ENCODE measurements around the gene NOTCH1.
"Not testable (repeated sequence)": the region's sequence is repeated elsewhere in the genome, so short reads cannot be mapped to it uniquely, and the experiment has no call there.

Gene NOTCH1

GRCh38 chr9:136562746-136563495, 17.1 kb upstream of the NOTCH1 start:
- H3K27me3 ChIP-seq (replicated peaks in 2 of 5; ENCODE audit: control insufficient read depth in 4 of 5, insufficient read depth in 5 of 5, low read length in 4 of 5) = no peaks in the 10 kb centered on the region
- peaks cover 0 to 8% (median 0%) of the 10 kb centered on the region in 5 experiments for H3K9me3 ChIP-seq (ENCODE audit: control extremely low read depth in 1 of 5, control insufficient read depth in 4 of 5, insufficient read depth in 2 of 5, low read depth in 1 of 5, low read length in 4 of 5)
- 27% methylated on average over 20 of the region's 24 CpGs for WGBS (ENCODE audit: insufficient coverage)
- POLR2A ChIA-PET = interaction anchor here (1.1 to 2.0 kb wide), 5 partner anchors 9 to 29 kb away, joined by 4 to 8 read pairs (median 5); partner anchors contain the start of gene NOTCH1
- H3K4me3 ChIP-seq (ENCODE audit: control insufficient read depth in 1 of 7, extremely low read depth in 1 of 7, insufficient read depth in 4 of 7, low read depth in 2 of 7, low read length in 6 of 7) = peak overlapping the region in 2 of 7 experiments; percentile 19 to 42
- peaks cover 5 to 45% (median 42%) of the 10 kb centered on the region in 4 experiments for H3K4me1 ChIP-seq (ENCODE audit: control extremely low read depth in 1 of 4, control insufficient read depth in 4 of 4, insufficient read depth in 4 of 4, low read length in 3 of 4)
- no peak overlapping the region for H3K27ac ChIP-seq (ENCODE audit: insufficient read depth in 1 of 2, low read depth in 1 of 2, low read length in 2 of 2, poor library complexity in 1 of 2, severe bottlenecking in 2 of 2)
- CTCF ChIA-PET = interaction anchor here (0.8 to 4.0 kb wide), 10 partner anchors 10 to 74 kb away, joined by 3 to 13 read pairs (median 5); no protein-coding TSS in a partner anchor
- DNase-seq = peak in 2 of 3 donors; percentile 70 to 71
- no peaks in the 10 kb centered on the region for H3K36me3 ChIP-seq (ENCODE audit: control insufficient read depth in 4 of 4, insufficient read depth in 4 of 4, low read length in 3 of 4)

- no peaks in the 10 kb centered on the region for H3K27me3 ChIP-seq (replicated peaks in 2 of 5; ENCODE audit: control insufficient read depth in 4 of 5, insufficient read depth in 5 of 5, low read length in 4 of 5)
- no peak for DNase-seq
- peaks cover 0 to 8% (median 0%) of the 10 kb centered on the region in 5 experiments for H3K9me3 ChIP-seq (ENCODE audit: control extremely low read depth in 1 of 5, control insufficient read depth in 4 of 5, insufficient read depth in 2 of 5, low read depth in 1 of 5, low read length in 4 of 5)
- no peak overlapping the region for H3K27ac ChIP-seq (ENCODE audit: insufficient read depth in 1 of 2, low read depth in 1 of 2, low read length in 2 of 2, poor library complexity in 1 of 2, severe bottlenecking in 2 of 2)
- H3K4me1 ChIP-seq (ENCODE audit: control extremely low read depth in 1 of 4, control insufficient read depth in 4 of 4, insufficient read depth in 4 of 4, low read length in 3 of 4) = peaks cover 5 to 54% (median 47%) of the 10 kb centered on the region in 4 experiments
- CTCF ChIA-PET = interaction anchor here (0.9 to 4.0 kb wide), 9 partner anchors 10 to 73 kb away, joined by 3 to 13 read pairs (median 5); no protein-coding TSS in a partner anchor
- no peaks in the 10 kb centered on the region for H3K36me3 ChIP-seq (ENCODE audit: control insufficient read depth in 4 of 4, insufficient read depth in 4 of 4, low read length in 3 of 4)
- POLR2A ChIA-PET = interaction anchor here (1.5 to 2.0 kb wide), 3 partner anchors 10 to 16 kb away, joined by 5 to 8 read pairs (median 5); partner anchors contain the start of gene NOTCH1
- WGBS (ENCODE audit: insufficient coverage) = 93% methylated on average over 22 of the region's 23 CpGs
- no peak overlapping the region for H3K4me3 ChIP-seq (ENCODE audit: control insufficient read depth in 1 of 7, extremely low read depth in 1 of 7, insufficient read depth in 4 of 7, low read depth in 2 of 7, low read length in 6 of 7)
These were observed 15.9 kb upstream of the NOTCH1 start for GRCh38 chr9:136561779-136562178.

- peaks cover 5 to 54% (median 47%) of the 10 kb centered on the region in 4 experiments for H3K4me1 ChIP-seq (ENCODE audit: control extremely low read depth in 1 of 4, control insufficient read depth in 4 of 4, insufficient read depth in 4 of 4, low read length in 3 of 4)
These were observed 14.7 kb upstream of the NOTCH1 start for GRCh38 chr9:136560586-136560985.

GRCh38 chr9:136559371-136559770, 13.5 kb upstream of the NOTCH1 start:
- CTCF ChIA-PET = interaction anchor here (0.9 to 1.5 kb wide), 6 partner anchors 13 to 71 kb away, joined by 3 read pairs; no protein-coding TSS in a partner anchor
- peaks cover 5 to 50% (median 41%) of the 10 kb centered on the region in 4 experiments for H3K4me1 ChIP-seq (ENCODE audit: control extremely low read depth in 1 of 4, control insufficient read depth in 4 of 4, insufficient read depth in 4 of 4, low read length in 3 of 4)
- H3K9me3 ChIP-seq (ENCODE audit: control extremely low read depth in 1 of 5, control insufficient read depth in 4 of 5, insufficient read depth in 2 of 5, low read depth in 1 of 5, low read length in 4 of 5); H3K4me3 ChIP-seq (ENCODE audit: control insufficient read depth in 1 of 7, extremely low read depth in 1 of 7, insufficient read depth in 4 of 7, low read depth in 2 of 7, low read length in 6 of 7); H3K27ac ChIP-seq (ENCODE audit: insufficient read depth in 1 of 2, low read depth in 1 of 2, low read length in 2 of 2, poor library complexity in 1 of 2, severe bottlenecking in 2 of 2); H3K27me3 ChIP-seq (replicated peaks in 2 of 5; ENCODE audit: control insufficient read depth in 4 of 5, insufficient read depth in 5 of 5, low read length in 4 of 5); DNase-seq; H3K36me3 ChIP-seq (ENCODE audit: control insufficient read depth in 4 of 4, insufficient read depth in 4 of 4, low read length in 3 of 4): not testable (repeated sequence)
- 94% methylated on average over 2 of the region's 2 CpGs for WGBS (ENCODE audit: insufficient coverage)
- POLR2A ChIA-PET = interaction anchor here (0.6 kb wide), 1 partner anchor 14 kb away, joined by 3 read pairs; no protein-coding TSS in a partner anchor

More at GRCh38 chr9:136560586-136560985, 14.7 kb upstream of the NOTCH1 start:
- no peak overlapping the region for H3K4me3 ChIP-seq (ENCODE audit: control insufficient read depth in 1 of 7, extremely low read depth in 1 of 7, insufficient read depth in 4 of 7, low read depth in 2 of 7, low read length in 6 of 7)
- no peak overlapping the region for H3K27ac ChIP-seq (ENCODE audit: insufficient read depth in 1 of 2, low read depth in 1 of 2, low read length in 2 of 2, poor library complexity in 1 of 2, severe bottlenecking in 2 of 2)
- no peaks in the 10 kb centered on the region for H3K27me3 ChIP-seq (replicated peaks in 2 of 5; ENCODE audit: control insufficient read depth in 4 of 5, insufficient read depth in 5 of 5, low read length in 4 of 5)
- DNase-seq = peak in 1 of 3 donors; percentile 17
- POLR2A ChIA-PET = no interaction called here
- WGBS (ENCODE audit: insufficient coverage) = 57% methylated on average over 3 of the region's 3 CpGs
- peaks cover 0 to 8% (median 0%) of the 10 kb centered on the region in 5 experiments for H3K9me3 ChIP-seq (ENCODE audit: control extremely low read depth in 1 of 5, control insufficient read depth in 4 of 5, insufficient read depth in 2 of 5, low read depth in 1 of 5, low read length in 4 of 5)
- no peaks in the 10 kb centered on the region for H3K36me3 ChIP-seq (ENCODE audit: control insufficient read depth in 4 of 4, insufficient read depth in 4 of 4, low read length in 3 of 4)
- CTCF ChIA-PET = interaction anchor here (1.0 to 1.3 kb wide), 3 partner anchors 59 to 71 kb away, joined by 3 to 4 read pairs (median 3); no protein-coding TSS in a partner anchor

- peak overlapping the region in 1 of 2 experiments; percentile 37 for H3K27ac ChIP-seq (ENCODE audit: insufficient read depth in 1 of 2, low read depth in 1 of 2, low read length in 2 of 2, poor library complexity in 1 of 2, severe bottlenecking in 2 of 2)
- H3K36me3 ChIP-seq (ENCODE audit: control insufficient read depth in 4 of 4, insufficient read depth in 4 of 4, low read length in 3 of 4); H3K27me3 ChIP-seq (replicated peaks in 2 of 5; ENCODE audit: control insufficient read depth in 4 of 5, insufficient read depth in 5 of 5, low read length in 4 of 5); H3K9me3 ChIP-seq (ENCODE audit: control extremely low read depth in 1 of 5, control insufficient read depth in 4 of 5, insufficient read depth in 2 of 5, low read depth in 1 of 5, low read length in 4 of 5); DNase-seq: not testable (repeated sequence)
- POLR2A ChIA-PET = interaction anchor here (0.6 kb wide), 1 partner anchor 13 kb away, joined by 3 read pairs; no protein-coding TSS in a partner anchor
- WGBS (ENCODE audit: insufficient coverage) = 8% methylated on average over 5 of the region's 5 CpGs
- H3K4me3 ChIP-seq (ENCODE audit: control insufficient read depth in 1 of 7, extremely low read depth in 1 of 7, insufficient read depth in 4 of 7, low read depth in 2 of 7, low read length in 6 of 7) = peak overlapping the region in 2 of 7 experiments; percentile 24 to 30
- CTCF ChIA-PET = interaction anchor here (0.9 to 1.5 kb wide), 5 partner anchors 14 to 71 kb away, joined by 3 read pairs; no protein-coding TSS in a partner anchor
- peaks cover 5 to 45% (median 37%) of the 10 kb centered on the region in 4 experiments for H3K4me1 ChIP-seq (ENCODE audit: control extremely low read depth in 1 of 4, control insufficient read depth in 4 of 4, insufficient read depth in 4 of 4, low read length in 3 of 4)
These were observed 13.0 kb upstream of the NOTCH1 start for GRCh38 chr9:136558846-136559245.

- CTCF ChIA-PET = interaction anchor here (0.6 to 1.5 kb wide), 6 partner anchors 9 to 70 kb away, joined by 3 to 4 read pairs (median 3); no protein-coding TSS in a partner anchor
- peaks cover 5 to 41% (median 33%) of the 10 kb centered on the region in 4 experiments for H3K4me1 ChIP-seq (ENCODE audit: control extremely low read depth in 1 of 4, control insufficient read depth in 4 of 4, insufficient read depth in 4 of 4, low read length in 3 of 4)
- H3K27ac ChIP-seq (ENCODE audit: insufficient read depth in 1 of 2, low read depth in 1 of 2, low read length in 2 of 2, poor library complexity in 1 of 2, severe bottlenecking in 2 of 2) = peak overlapping the region in 1 of 2 experiments; percentile 37
- 0% methylated on average over 1 of the region's 5 CpGs for WGBS (ENCODE audit: insufficient coverage)
- peak overlapping the region in 2 of 7 experiments; percentile 24 to 38 for H3K4me3 ChIP-seq (ENCODE audit: control insufficient read depth in 1 of 7, extremely low read depth in 1 of 7, insufficient read depth in 4 of 7, low read depth in 2 of 7, low read length in 6 of 7)
- peaks cover 0 to 8% (median 0%) of the 10 kb centered on the region in 5 experiments for H3K9me3 ChIP-seq (ENCODE audit: control extremely low read depth in 1 of 5, control insufficient read depth in 4 of 5, insufficient read depth in 2 of 5, low read depth in 1 of 5, low read length in 4 of 5)
- DNase-seq = peak; percentile 47 to 75 (median 73)
- POLR2A ChIA-PET = no interaction called here
- H3K36me3 ChIP-seq (ENCODE audit: control insufficient read depth in 4 of 4, insufficient read depth in 4 of 4, low read length in 3 of 4) = no peaks in the 10 kb centered on the region
- H3K27me3 ChIP-seq (replicated peaks in 2 of 5; ENCODE audit: control insufficient read depth in 4 of 5, insufficient read depth in 5 of 5, low read length in 4 of 5) = no peaks in the 10 kb centered on the region
These were observed 12.5 kb upstream of the NOTCH1 start for GRCh38 chr9:136558373-136558772.

Measured in common myeloid progenitor, CD34-positive (primary cell).